Transverse colon (tissue), 4 donors: ENCODE results near the gene MGMT.

ENCODE experiments used
- CTCF ChIP-seq, 5 experiments: fragments of 200-600 bp in 3 of 5; fragments of 450-650 bp in 2 of 5; sonication (generic) in 3 of 5; IDR thresholded peaks; 1 replicate in 2 of 5; 2 replicates in 3 of 5; pipeline ENCODE4 v1.5.1; 2016 to 2017; ENCODE audit warnings: antibody characterized with exemption in 5 of 5, inconsistent platforms in 3 of 5, mild to moderate bottlenecking in 2 of 5, moderate library complexity in 1 of 5
- POLR2AphosphoS5 ChIP-seq, 3 donors: sonication (generic); formaldehyde crosslinking; IDR thresholded peaks; one replicate each; pipeline ENCODE4 v1.6.1; 2016; ENCODE audit warnings: antibody characterized with exemption in 3 of 3

- no peak for TF ChIP-seq CTCF (IDR thresholded peaks at IDR 0.05)
- TF ChIP-seq POLR2AphosphoS5 (IDR thresholded peaks at IDR 0.05): no peak
Measured at GRCh38 chr10:129816656-129817045, 349.6 kb downstream of the MGMT start.
